ENCODE measurements around the gene ASCC2. TPM values are rescaled to one million over a fixed set of nuclear protein-coding genes. Genes with fewer than 3 reads are reported as not detected.

ASCC2 gene
- total and polyA plus RNA-seq, 2 experiments from 2014 or later, result 30.5 to 31.3 TPM

- H3K27ac ChIP-seq (ENCODE audit: low read depth), result no peak overlapping the region
- H3K4me2 ChIP-seq, result no peak overlapping the region
- DNase-seq (ENCODE audit: low spot score) (no peak), ATAC-seq (no peak)
- H3K4me1 Mint-ChIP-seq, result no peaks in the 10 kb centered on the region
- H3F3A ChIP-seq (replicated peaks; ENCODE audit: low read depth), result 0 out of 2 replicates have a peak, but pooled peaks cover 3% of the 10 kb centered on the region
- H3K36me3 Mint-ChIP-seq (ENCODE audit: low read depth), result peaks cover 5% of the 10 kb centered on the region; the same call in 2 of the 3 replicates
- H3K4me1 ChIP-seq (ENCODE audit: insufficient read depth), result no peaks in the 10 kb centered on the region
- no peak overlapping the region for H3K27ac Mint-ChIP-seq
- peaks cover 4% of the 10 kb centered on the region; the same call in 1 of the 2 replicates for H4K20me1 ChIP-seq (replicated peaks; ENCODE audit: insufficient read depth)
- TF ChIP-seq ETS1 (IDR thresholded peaks at IDR 0.05) (no peak), EZH2 (IDR thresholded peaks at IDR 0.05; ENCODE audit: low read depth, unreplicated experiment) (no peak), STAT1 (IDR thresholded peaks at IDR 0.05; ENCODE audit: unreplicated experiment) (no peak), JUNB (IDR thresholded peaks at IDR 0.05; ENCODE audit: unreplicated experiment) (no peak), EZH2phosphoT487 (IDR thresholded peaks at IDR 0.05; ENCODE audit: unreplicated experiment) (no peak), NANOG (IDR thresholded peaks at IDR 0.05; ENCODE audit: borderline replicate concordance) (no peak), POLR2AphosphoS5 (IDR thresholded peaks at IDR 0.05; ENCODE audit: low read depth) (no peak), CTCF (conservative IDR thresholded peaks at IDR 0.05; ENCODE audit: low read depth in 2 of 2) (no peak), ZNF114 (CRISPR knock-in tag; IDR thresholded peaks at IDR 0.05) (no peak), CREB1 (CRISPR knock-in tag; IDR thresholded peaks at IDR 0.05; ENCODE audit: low read depth) (no peak), REST (IDR thresholded peaks at IDR 0.05; ENCODE audit: unreplicated experiment) (no peak), ZNF331 (CRISPR knock-in tag; IDR thresholded peaks at IDR 0.05; ENCODE audit: low read depth) (no peak)
- TF ChIP-seq, protein P1, sequence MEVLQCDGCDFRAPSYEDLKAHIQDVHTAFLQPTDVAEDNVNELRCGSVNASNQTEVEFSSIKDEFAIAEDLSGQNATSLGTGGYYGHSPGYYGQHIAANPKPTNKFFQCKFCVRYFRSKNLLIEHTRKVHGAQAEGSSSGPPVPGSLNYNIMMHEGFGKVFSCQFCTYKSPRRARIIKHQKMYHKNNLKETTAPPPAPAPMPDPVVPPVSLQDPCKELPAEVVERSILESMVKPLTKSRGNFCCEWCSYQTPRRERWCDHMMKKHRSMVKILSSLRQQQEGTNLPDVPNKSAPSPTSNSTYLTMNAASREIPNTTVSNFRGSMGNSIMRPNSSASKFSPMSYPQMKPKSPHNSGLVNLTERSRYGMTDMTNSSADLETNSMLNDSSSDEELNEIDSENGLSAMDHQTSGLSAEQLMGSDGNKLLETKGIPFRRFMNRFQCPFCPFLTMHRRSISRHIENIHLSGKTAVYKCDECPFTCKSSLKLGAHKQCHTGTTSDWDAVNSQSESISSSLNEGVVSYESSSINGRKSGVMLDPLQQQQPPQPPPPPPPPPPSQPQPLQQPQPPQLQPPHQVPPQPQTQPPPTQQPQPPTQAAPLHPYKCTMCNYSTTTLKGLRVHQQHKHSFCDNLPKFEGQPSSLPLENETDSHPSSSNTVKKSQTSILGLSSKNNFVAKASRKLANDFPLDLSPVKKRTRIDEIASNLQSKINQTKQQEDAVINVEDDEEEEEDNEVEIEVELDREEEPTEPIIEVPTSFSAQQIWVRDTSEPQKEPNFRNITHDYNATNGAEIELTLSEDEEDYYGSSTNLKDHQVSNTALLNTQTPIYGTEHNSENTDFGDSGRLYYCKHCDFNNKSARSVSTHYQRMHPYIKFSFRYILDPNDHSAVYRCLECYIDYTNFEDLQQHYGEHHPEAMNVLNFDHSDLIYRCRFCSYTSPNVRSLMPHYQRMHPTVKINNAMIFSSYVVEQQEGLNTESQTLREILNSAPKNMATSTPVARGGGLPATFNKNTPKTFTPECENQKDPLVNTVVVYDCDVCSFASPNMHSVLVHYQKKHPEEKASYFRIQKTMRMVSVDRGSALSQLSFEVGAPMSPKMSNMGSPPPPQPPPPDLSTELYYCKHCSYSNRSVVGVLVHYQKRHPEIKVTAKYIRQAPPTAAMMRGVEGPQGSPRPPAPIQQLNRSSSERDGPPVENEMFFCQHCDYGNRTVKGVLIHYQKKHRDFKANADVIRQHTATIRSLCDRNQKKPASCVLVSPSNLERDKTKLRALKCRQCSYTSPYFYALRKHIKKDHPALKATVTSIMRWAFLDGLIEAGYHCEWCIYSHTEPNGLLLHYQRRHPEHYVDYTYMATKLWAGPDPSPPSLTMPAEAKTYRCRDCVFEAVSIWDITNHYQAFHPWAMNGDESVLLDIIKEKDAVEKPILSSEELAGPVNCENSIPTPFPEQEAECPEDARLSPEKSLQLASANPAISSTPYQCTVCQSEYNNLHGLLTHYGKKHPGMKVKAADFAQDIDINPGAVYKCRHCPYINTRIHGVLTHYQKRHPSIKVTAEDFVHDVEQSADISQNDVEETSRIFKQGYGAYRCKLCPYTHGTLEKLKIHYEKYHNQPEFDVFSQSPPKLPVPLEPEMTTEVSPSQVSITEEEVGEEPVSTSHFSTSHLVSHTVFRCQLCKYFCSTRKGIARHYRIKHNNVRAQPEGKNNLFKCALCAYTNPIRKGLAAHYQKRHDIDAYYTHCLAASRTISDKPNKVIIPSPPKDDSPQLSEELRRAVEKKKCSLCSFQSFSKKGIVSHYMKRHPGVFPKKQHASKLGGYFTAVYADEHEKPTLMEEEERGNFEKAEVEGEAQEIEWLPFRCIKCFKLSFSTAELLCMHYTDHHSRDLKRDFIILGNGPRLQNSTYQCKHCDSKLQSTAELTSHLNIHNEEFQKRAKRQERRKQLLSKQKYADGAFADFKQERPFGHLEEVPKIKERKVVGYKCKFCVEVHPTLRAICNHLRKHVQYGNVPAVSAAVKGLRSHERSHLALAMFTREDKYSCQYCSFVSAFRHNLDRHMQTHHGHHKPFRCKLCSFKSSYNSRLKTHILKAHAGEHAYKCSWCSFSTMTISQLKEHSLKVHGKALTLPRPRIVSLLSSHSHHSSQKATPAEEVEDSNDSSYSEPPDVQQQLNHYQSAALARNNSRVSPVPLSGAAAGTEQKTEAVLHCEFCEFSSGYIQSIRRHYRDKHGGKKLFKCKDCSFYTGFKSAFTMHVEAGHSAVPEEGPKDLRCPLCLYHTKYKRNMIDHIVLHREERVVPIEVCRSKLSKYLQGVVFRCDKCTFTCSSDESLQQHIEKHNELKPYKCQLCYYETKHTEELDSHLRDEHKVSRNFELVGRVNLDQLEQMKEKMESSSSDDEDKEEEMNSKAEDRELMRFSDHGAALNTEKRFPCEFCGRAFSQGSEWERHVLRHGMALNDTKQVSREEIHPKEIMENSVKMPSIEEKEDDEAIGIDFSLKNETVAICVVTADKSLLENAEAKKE (CRISPR knock-in tag; IDR thresholded peaks at IDR 0.05), result no peak
- H3K36me3 ChIP-seq (ENCODE audit: insufficient read depth), result no peaks in the 10 kb centered on the region
- no peak overlapping the region for H3K4me3 Mint-ChIP-seq
- no peaks in the 10 kb centered on the region for H3K9me3 Mint-ChIP-seq
- no peak overlapping the region for H2AFZ ChIP-seq
- no peak overlapping the region for H3K4me3 ChIP-seq
- no peaks in the 10 kb centered on the region for H3K9me2 ChIP-seq (ENCODE audit: insufficient read depth)
- peaks cover 2% of the 10 kb centered on the region for H3K27me3 Mint-ChIP-seq (ENCODE audit: insufficient read depth, low read depth, poor library complexity)
- H3K79me2 ChIP-seq (replicated peaks; ENCODE audit: insufficient read depth), result 0 out of 2 replicates have a peak, but pooled peaks cover 2% of the 10 kb centered on the region
- H3K27me3 ChIP-seq (ENCODE audit: insufficient read depth), result no peaks in the 10 kb centered on the region
These were observed 6.7 kb downstream of the ASCC2 start for GRCh38 chr22:29831186-29831921.
